Gastrocnemius medialis (tissue), 4 donors: Measurements from ENCODE around the gene CTBP2. TPM values are rescaled to one million over a fixed set of nuclear protein-coding genes. Genes with fewer than 3 reads are reported as not detected.

Experiments used
- ATAC-seq, 2 donors: fragments of 150-250 bp; one replicate each; pipeline ENCODE4 v1.9.1; 2016
- DNase-seq, 2 donors: peaks; one replicate each; pipeline ENCODE4 v3.0.0-alpha.2; 2019
- H3K27ac ChIP-seq, 4 donors: fragments of 200-600 bp; sonication (generic); 1 replicate in 1 of 4; 2 replicates in 3 of 4; pipeline ENCODE4 v1.5.1; 2016 to 2018; ENCODE audit warnings: mild to moderate bottlenecking in 2 of 4, moderate library complexity in 1 of 4
- H3K27me3 ChIP-seq, 3 donors: fragments of 200-600 bp; sonication (generic) in 2 of 3; 1 replicate in 1 of 3; 2 replicates in 2 of 3; pipeline versions ENCODE4 v1.5.1 to v1.6.0; 2016 to 2019; ENCODE audit warnings: mild to moderate bottlenecking in 1 of 3, moderate library complexity in 1 of 3
- H3K36me3 ChIP-seq, 2 donors: fragments of 200-600 bp; sonication (generic) in 1 of 2; one replicate each; pipeline ENCODE4 v1.5.1; 2017 to 2018
- H3K4me1 ChIP-seq, 2 donors: fragments of 200-600 bp; sonication (generic) in 1 of 2; one replicate each; pipeline ENCODE4 v1.5.1; 2016 to 2017; ENCODE audit warnings: mild to moderate bottlenecking in 2 of 2
- H3K4me3 ChIP-seq, 4 donors: fragments of 200-600 bp; sonication (generic) in 3 of 4; 1 replicate in 1 of 4; 2 replicates in 3 of 4; pipeline ENCODE4 v1.5.1; 2016 to 2019; ENCODE audit warnings: mild to moderate bottlenecking in 2 of 4
- H3K9me3 ChIP-seq, 3 donors: fragments of 200-600 bp; sonication (generic) in 2 of 3; 1 replicate in 1 of 3; 2 replicates in 2 of 3; pipeline ENCODE4 v1.5.1; 2016 to 2019
- CTCF ChIP-seq, 5 experiments: fragments of 450-650 bp in 3 of 5; fragments of 200-600 bp in 2 of 5; sonication (generic) in 2 of 5; IDR thresholded peaks in 4 of 5; conservative IDR thresholded peaks in 1 of 5; 1 replicate in 4 of 5; 2 replicates in 1 of 5; pipeline ENCODE4 v1.5.1; 2016 to 2019; ENCODE audit warnings: antibody characterized with exemption in 5 of 5, mild to moderate bottlenecking in 3 of 5, moderate library complexity in 3 of 5
- POLR2A ChIP-seq, 2 donors: fragments of 450-650 bp; IDR thresholded peaks; one replicate each; pipeline ENCODE4 v1.6.1; 2017; ENCODE audit warnings: antibody characterized with exemption in 2 of 2, mild to moderate bottlenecking in 2 of 2, moderate library complexity in 2 of 2
- in situ Hi-C, 4 donors: fragments of 200-750 bp; cut with MboI; loops; one replicate each; pipeline versions ENCODE4 v1.15.0 to v1.8.0; 2017; ENCODE audit warnings: low sequenced_read_pairs in 4 of 4
- intact Hi-C: fragments of 100-400 bp; cut with DNase I; formaldehyde crosslinking; loops from one replicate; pipeline ENCODE4 v1.15.1; 2023; ENCODE audit warnings: low total_unique reads
- total RNA-seq, 4 donors: library from RNA; depleted of rRNA; stranded (reverse); fragments of >200 nt; gene quantifications; one replicate each; pipeline versions ENCODE4 v1.1.0 to v1.2.3, GENCODE V29; 2016

The CTBP2 gene
- total RNA-seq, 4 donors from 2014 or later = 13.9 to 36.7 (median 21.1) TPM

- H3K4me1 ChIP-seq = peaks cover 60 to 76% of the 10 kb centered on the region in 2 donors
- ATAC-seq = peak in 1 of 2 donors; percentile 5
- intact Hi-C loops = no loop called here
- in situ Hi-C loops = no loop called here
- no peak overlapping the region for H3K4me3 ChIP-seq
- peak overlapping the region; percentile 90 to 93 (median 91) for H3K27ac ChIP-seq
- peak in 1 of 2 donors; percentile 60 for DNase-seq
- no peaks in the 10 kb centered on the region for H3K27me3 ChIP-seq
- H3K36me3 ChIP-seq = peaks cover 0 to 13% of the 10 kb centered on the region in 2 donors
- TF ChIP-seq POLR2A (IDR thresholded peaks at IDR 0.05) (no peak), CTCF (IDR thresholded peaks at IDR 0.05 in 4 of 5, conservative IDR thresholded peaks at IDR 0.05 in 1 of 5) (no peak)
- H3K9me3 ChIP-seq = no peaks in the 10 kb centered on the region
Observed at GRCh38 chr10:125006921-125007426, 153.4 kb downstream of the CTBP2 start.

GRCh38 chr10:125006188-125006680, 154.1 kb downstream of the CTBP2 start:
- H3K27ac ChIP-seq = peak overlapping the region; percentile 90 to 93 (median 91)
- DNase-seq (no peak), ATAC-seq (no peak)
- peaks cover 58 to 75% of the 10 kb centered on the region in 2 donors for H3K4me1 ChIP-seq
- TF ChIP-seq CTCF (IDR thresholded peaks at IDR 0.05 in 4 of 5, conservative IDR thresholded peaks at IDR 0.05 in 1 of 5) (no peak), POLR2A (IDR thresholded peaks at IDR 0.05) (no peak)
- no peaks in the 10 kb centered on the region for H3K9me3 ChIP-seq
- in situ Hi-C loops (no loop called here), intact Hi-C loops (no loop called here)
- peaks cover 0 to 16% of the 10 kb centered on the region in 2 donors for H3K36me3 ChIP-seq
- H3K4me3 ChIP-seq = no peak overlapping the region
- no peaks in the 10 kb centered on the region for H3K27me3 ChIP-seq

GRCh38 chr10:125005312-125006187, 154.8 kb downstream of the CTBP2 start:
- peaks cover 55 to 73% of the 10 kb centered on the region in 2 donors for H3K4me1 ChIP-seq
- H3K4me3 ChIP-seq = no peak overlapping the region
- intact Hi-C loops (no loop called here), in situ Hi-C loops (no loop called here)
- no peaks in the 10 kb centered on the region for H3K27me3 ChIP-seq
- H3K36me3 ChIP-seq = peaks cover 0 to 16% of the 10 kb centered on the region in 2 donors
- TF ChIP-seq CTCF (IDR thresholded peaks at IDR 0.05 in 4 of 5, conservative IDR thresholded peaks at IDR 0.05 in 1 of 5) (no peak), POLR2A (IDR thresholded peaks at IDR 0.05) (no peak)
- H3K9me3 ChIP-seq = no peaks in the 10 kb centered on the region
- peak overlapping the region in 2 of 4 donors; percentile 90 to 93 for H3K27ac ChIP-seq
- DNase-seq (no peak), ATAC-seq (no peak)

- peaks cover 0 to 16% of the 10 kb centered on the region in 2 donors for H3K36me3 ChIP-seq
- H3K4me3 ChIP-seq = no peak overlapping the region
- in situ Hi-C loops (no loop called here), intact Hi-C loops (no loop called here)
- H3K4me1 ChIP-seq = peaks cover 53 to 73% of the 10 kb centered on the region in 2 donors
- TF ChIP-seq CTCF (IDR thresholded peaks at IDR 0.05 in 4 of 5, conservative IDR thresholded peaks at IDR 0.05 in 1 of 5) (no peak), POLR2A (IDR thresholded peaks at IDR 0.05) (no peak)
- DNase-seq = peak in 1 of 2 donors; percentile 13
- no peaks in the 10 kb centered on the region for H3K9me3 ChIP-seq
- ATAC-seq = no peak
- H3K27me3 ChIP-seq = no peaks in the 10 kb centered on the region
- no peak overlapping the region for H3K27ac ChIP-seq
Observed at GRCh38 chr10:125004571-125005311, 155.6 kb downstream of the CTBP2 start.
